Esophagus mucosa (tissue), 1 donor: ENCODE data around the gene LCNL1. TPM values are rescaled to one million over a fixed set of nuclear protein-coding genes. Genes with fewer than 3 reads are reported as not detected.

Source experiments
- ATAC-seq: fragments of 200-7000 bp; cut with Tn5 transposase; one replicate; pipeline ENCODE4 v1.9.1; 2020
- total RNA-seq: library from RNA; stranded (reverse); gene quantifications from one replicate; pipeline ENCODE4 v1.2.4, GENCODE V29; 2023
- donor health status: DM: yes; HTN: yes; CAD: no.

LCNL1 gene
- 0.20 TPM for total RNA-seq

DNA sequence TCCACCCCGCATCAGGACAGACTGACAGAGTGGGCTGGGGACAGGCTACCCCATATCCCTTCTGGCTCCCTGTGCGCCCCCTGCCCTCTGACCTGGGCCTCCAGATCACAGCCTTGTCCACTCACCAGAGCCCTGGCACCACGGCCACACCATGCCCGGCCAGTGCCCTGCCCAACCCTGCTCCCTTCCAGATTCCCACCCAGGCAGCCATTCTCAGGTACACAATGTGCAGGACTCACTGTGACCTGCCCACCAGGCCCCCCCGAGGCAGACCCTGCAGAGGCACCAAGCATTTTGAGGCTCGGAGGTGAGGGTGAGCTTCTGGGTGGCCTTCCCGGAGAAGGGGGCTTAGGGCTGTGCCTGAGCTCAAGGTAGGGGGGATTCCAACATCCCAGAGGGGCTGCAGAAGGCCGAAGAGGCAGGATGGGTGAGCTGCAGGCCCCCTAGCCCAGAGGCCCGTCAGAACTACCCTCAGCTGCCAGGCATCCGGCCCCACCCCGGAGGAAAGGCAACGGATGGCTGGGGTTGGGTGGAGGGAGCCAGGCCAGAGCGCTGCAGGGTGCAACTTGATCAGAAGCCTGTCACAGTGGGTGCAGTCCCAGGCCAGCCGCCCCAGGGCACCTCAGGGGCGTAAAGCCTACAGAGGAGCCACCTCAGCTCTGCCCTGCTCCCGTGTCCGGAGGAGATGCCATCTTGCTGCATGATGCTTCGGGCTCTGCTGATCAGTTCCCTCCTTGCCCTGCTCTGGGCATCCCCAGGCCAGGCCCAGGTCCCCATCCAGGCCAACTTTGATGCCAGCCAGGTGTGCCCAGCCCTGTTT, at the start of gene LCNL1:
TSS of gene LCNL1 (plus strand) at position 762 of the 820 bp plus-strand sequence. CDS start 594 bp downstream, outside the sequence.
- ATAC-seq, result no peak

DNA sequence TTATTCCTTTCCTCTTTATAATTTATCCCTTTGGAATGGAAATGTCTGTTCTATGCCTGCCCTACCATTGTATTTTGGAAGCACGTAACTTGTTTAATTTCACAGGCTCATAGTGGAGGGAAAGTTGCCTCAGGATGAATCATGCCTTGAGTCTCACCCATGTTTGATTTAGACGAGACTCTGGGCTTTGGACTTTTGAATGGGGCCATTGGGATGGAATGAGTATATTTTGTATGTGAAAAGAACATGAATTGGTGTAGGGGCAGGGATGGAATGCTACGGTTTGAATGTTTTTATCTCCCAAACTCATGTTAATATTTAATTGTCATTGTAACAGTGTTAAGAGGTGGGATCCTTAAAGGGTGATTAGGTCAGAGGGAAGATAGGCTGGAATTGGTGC, 48.5 kb upstream of the LCNL1 start:
- no peak for ATAC-seq

DNA sequence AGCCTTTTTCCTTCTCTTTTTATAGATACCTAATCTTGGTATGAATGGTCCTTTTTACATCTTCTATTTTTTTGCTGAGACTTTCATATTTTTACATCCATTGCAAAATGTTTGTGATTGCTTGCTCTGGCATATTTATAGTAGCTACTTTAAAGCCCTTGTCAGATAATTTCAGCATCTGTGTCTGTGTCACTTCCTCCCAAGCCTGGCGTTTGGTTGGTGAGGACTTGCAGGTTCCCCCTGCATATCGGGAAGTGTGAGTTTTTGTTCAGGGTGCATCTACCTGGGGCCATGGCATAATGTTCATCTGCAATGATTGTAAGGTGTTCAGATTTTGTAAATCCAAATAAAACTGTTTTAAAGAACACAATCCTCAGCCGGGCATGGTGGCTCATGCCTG, 47.1 kb upstream of the LCNL1 start:
- no peak for ATAC-seq

DNA sequence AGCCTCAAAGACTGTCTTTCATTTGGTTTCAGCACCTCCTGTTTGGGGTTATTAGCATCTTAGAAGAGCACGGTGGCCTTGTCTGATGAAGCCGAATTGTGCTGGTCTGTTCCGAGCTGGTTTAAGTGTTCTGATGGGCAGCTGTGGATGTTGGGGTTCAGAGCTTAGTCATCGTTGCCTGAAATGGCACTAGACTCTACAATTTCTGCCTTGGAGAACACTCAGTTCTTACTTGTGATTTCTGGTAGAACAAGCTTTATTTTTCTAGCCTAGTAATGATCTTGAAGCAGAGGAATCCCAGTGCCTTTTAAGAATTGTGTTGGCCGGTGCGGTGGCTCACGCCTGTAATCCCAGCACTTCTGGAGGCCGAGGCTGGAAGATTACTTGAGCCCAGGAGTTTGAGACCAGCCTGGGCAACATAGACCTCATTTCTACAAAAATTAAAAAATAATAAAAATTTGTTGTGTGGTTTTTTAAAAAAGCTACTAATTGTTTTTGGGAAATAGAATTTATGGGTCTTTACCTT, 46.1 kb upstream of the LCNL1 start:
- no peak for ATAC-seq

DNA sequence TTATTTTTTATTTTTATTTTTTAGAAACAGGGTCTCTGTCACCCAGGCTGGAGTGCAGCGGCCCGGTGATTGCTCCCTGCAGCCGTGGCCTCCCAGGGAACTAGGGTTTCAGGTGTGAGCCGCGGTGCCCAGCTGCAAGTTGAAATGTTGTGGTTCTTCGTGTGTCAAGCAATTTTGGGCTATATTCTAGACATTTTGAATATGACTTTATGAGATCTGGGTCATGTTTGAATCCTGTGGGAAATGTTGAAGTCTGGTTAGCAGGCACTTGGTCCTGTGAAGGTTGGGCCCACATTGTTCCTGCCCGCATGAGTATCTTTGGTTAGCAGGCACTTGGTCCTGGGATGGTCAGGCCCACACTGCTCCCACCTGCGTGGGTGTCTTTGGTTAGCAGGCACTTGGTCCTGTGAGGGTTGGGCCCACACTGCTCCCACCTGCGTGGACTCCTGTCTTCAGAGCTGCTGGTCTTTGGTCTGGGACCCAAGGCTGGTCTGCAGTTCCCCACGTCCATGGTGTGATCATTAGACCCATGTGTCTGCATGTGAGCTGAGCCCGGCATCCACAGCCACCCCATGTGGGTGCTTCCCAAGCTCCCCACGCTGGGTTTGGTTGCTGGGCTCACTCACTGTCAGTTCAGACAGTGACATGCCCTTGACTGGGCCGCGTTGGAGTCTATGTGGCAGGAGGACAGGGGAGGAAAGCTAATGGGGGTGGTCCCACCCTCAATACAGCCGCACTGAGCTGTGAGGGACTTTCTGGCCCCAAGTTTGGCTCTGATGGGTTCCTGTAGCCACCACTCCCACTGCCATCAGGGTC, 45.4 kb upstream of the LCNL1 start:
- ATAC-seq, result no peak

DNA sequence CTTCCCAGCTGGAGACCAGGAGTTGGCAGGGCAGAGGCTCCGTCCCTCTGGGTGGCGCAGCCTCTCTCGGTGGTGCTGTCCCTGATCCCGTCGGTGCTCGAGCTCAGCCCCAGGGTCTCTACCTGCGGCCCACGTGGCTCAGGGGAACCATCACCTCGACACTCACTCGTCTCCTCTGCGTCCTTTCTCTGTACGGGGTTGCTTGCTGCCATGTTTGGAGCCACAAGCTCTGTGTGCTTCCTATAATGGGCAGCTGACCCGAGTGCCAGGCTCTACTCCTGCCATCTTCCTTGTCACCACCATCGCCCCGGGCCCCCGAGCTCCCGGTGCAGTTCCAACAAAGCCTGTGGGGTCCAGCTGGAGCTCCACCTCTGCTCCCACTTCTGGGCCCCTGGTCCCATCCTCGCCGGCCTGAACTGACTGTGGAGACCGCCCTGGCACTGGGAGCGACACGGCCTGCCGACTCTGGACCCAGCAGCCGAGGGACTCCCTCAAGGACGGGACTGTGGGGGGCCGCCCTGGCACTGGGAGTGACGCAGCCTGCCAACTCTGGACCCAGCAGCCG, 43.3 kb upstream of the LCNL1 start:
- no peak for ATAC-seq

DNA sequence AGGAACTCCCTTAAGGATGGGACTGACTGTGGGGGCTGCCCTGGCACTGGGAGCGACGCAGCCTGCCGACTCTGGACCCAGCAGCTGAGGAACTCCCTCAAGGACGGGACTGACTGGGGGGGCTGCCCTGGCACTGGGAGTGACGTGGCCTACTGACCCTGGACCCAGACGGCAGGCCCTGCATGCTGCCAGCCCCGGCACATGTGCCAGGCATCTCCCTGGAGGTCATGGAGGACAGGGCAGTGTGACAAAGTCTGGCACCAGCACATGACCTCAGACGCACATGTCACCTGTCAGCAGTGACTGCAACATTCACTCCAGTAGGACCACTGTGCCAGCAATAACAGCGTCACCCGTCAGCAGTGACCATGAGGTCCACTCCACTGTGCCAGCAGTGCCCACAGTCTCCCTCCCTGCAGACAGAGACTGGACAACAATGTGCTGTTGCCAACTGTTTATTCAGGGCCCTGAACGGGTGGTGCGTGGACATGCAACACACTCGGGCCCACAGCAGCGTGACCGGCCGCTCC, 42.7 kb upstream of the LCNL1 start:
- no peak for ATAC-seq

DNA sequence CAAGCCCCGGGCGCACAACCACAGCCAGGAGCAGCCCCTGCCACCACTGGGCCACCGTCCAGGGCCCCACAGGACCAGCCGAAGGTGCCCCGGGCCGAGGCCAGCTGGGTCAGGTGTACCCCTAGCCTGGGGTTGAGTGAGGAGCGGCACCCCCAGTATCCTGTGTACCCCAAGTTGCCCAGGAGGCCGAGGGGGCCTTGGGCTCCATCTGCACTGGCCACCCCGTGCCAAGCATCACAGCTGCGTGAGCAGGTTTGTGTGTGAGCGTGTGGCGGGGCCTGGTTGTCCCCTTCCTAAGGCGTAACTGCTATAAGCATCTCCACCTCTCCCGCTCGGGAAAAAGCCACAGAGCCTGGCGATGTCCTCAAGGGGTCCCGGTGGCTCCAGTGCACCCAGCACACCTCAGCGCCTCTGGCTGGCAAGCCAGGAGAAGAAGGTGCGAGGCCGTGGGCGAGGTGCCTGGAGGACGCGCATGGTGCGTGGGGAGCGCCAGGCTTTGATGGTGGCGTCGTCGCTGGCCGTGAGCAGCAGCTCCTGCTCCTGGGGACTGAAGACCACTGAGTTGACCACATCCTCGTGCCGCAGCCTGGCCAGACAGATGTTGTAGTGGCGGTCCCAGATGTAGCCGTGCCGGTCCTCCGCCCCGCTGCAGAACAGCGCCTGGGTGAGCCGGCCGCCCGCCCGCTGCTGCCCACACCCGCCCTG, 42.1 kb upstream of the LCNL1 start:
- no peak for ATAC-seq

DNA sequence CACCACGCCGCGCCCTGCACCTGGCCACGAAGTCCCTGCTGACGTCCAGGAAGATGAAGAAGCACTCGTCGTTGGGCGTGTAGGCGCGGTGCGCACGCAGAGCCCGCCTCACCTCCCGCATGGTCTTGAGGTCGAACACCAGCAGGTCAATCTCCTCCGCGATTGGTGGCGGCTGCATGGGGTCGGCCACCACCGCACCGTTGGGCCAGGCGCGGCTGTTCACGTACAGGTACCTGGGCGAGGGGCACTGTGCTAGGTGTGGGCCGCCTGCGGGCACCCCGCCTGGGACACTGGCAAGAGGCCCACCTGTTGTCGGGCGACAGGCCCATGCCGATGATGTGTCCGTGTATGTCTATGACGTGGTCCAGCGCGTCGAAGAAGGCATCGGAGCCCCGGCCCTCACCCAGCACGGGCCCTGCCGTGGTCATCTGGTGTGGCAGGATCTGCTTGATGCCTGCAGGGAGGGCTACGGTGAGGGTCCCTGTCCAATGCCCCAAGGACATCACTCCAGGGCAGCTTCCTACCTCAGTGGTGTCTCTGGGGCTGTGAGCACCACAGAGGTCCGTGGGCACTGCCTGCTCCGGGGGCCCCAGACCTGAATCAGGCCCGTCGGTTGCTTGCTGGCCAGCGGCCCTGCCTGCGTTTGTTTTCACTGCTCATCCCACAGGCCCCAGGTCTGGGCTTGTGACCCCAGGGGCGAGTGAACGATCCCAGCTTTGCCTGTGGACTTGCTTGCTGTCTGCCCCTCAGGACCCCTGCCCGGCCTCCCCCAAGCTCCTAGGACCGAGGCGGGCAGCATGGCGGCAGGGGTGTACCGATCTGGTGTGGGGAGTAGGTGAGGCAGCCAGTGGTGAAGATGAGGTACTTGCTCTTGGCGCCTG, 41.3 kb upstream of the LCNL1 start:
- ATAC-seq, result no peak

DNA sequence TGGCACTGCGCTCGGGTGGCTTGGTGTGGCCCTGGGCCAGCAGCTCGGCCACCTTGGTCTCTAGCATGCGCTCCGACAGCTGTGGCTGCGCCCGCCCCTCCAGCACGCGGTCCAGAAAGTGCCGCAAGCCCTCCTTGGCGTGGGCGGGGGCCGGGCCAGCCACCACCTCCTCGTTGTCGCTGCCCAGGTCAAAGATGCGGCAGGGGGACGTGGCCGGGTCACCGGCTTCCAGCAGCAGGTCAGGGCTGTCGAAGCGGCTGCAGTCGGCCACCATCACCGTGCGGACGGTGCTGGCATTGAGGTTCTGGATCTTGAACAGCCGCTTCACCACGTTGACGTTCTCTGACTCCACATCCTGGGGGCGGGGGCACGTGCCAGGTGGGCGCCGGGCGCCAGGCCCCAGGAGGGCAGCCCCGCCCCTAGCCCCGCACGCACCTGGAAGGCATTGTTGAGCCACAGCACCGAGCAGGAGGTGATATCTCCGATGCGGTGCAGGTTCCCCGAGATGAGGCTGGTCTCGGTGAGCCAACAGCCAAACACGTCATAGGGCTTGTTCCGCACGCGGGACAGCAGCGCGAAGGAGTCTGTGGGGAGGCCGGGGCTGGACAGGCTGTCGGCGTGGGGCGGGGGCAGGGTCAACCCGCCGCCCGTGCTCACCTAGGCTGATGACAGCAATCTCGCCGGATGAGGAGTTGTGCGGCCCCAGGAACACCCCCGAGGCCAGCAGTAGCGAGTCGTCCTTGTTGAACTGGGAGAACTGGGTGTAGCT, 40.5 kb upstream of the LCNL1 start:
- no peak for ATAC-seq

DNA sequence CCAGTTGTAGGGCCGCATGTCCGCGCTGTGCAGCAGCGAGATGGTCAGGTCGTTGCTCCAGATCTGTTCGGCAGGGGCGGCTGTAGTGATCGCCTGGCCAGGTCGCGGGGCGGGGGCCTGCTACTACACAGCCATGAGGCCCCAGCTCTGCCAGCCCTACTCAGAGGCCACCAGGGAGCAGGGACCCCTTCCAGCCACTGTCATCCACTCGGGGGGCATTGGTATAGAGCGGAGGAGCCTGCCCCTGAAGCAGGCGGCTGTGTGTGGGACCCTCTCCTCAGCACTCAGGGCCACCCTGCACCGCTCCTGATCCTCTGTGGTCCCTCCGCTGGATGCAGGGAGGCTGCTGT, 39.9 kb upstream of the LCNL1 start:
- ATAC-seq, result no peak

DNA sequence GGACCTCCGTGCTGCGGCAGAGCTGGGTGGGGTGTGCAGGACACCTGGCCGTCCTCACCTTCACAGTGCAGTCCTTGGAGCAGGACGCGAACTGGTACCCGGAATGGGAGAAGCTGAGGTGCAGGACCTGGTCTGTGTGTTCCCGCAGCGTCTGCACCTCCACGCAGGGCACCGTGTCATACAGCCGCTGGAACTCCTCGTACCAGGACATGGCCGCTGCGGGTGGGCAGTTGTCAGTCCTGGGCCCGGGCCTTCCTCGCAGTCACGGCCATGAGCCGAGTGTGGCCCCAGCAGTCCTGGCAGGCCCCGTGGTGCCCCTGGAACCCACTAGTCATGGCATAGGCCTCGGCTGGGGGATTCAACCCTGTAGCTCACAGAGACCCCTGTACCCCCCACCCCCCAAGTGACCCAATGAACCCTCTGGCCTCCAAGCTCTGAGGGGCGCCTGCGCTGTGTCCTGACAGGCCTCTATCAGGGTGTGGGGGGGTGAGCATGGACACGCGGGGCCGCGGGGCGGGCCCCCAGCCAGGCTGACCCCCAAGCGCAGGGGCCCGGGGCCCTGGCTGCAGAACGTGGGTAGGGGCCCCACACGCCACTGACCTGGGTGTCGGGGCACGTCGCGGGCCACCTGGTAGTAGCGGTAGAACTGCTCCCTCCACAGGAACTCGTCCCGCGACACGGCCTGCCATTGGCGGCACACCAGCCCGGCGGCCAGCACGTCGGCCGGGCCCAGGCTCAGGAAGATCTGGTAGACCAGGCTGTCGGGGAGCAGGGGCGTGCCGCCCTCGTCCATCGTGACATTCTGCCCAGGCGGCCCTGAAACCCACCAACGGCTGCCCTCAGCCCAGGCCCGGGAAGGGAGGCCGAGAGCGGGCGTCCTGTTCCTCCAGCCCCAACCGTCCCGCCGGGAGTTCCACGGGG, 39.2 kb upstream of the LCNL1 start:
- peak; percentile 18 for ATAC-seq

DNA sequence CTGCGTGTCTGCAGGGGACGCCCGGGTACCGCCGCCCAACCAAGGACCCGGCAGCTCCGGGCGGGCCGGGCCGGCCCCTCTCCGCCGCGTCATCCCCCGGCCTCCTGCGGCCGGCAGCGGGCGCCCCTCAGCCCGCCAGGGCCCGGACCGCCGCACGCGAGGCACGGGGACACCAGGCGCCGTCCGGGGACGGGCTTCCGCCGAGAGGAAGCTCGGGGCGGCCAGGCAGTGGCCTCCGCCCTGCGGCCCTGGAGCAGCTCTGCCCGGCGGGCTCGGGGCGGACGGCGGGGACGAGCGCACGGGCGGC, 38.6 kb upstream of the LCNL1 start:
- ATAC-seq, result peak; percentile 25

DNA sequence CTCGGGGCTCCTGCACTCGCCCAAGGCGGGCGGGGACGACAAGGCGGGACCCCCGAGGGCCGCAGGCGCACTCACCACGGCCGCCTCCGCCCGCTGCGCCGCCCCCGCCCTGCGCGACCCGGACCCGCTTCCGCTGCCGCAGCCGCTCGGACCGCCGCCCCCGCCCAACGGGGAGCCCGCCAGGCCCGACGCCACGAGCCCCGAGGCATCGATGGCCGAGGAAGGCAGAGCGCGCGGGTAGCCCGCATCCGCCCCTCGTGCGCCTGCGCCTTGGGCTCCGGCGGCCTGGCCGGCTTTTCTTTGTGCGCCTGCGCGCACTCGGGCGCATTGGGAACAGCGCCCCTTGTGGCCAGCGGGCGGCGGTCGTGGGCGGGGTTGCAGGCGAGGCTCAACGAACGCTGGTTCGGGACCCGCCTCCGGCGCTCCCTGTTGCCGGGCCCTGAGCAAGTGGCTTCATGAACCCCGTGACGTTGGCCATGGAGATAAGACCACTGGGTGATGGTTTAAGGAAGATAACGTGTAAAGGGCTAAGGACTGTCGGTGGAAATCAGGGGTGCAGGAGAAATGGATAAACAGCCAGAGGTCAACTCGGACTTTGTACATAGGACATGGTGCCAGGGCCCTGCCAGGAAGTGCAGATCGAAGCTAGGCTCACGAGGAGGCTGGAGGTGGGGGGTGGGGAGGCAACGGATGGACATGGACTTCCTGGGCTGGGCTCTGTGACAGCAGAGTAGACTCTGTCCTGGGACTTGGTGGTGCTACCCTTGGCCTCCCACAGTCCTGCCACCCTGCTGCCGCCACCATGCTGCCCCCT, 38.1 kb upstream of the LCNL1 start, which contains the start of the genes C8G and FBXW5:
TSS of gene C8G (plus strand) at position 725 of the 814 bp plus-strand sequence. CDS start at position 803, 78 bp downstream.
TSS of gene FBXW5 (minus strand) at position 220 of the 814 bp plus-strand sequence. CDS start 655 bp downstream, outside the sequence.
- peak; percentile 77 for ATAC-seq

DNA sequence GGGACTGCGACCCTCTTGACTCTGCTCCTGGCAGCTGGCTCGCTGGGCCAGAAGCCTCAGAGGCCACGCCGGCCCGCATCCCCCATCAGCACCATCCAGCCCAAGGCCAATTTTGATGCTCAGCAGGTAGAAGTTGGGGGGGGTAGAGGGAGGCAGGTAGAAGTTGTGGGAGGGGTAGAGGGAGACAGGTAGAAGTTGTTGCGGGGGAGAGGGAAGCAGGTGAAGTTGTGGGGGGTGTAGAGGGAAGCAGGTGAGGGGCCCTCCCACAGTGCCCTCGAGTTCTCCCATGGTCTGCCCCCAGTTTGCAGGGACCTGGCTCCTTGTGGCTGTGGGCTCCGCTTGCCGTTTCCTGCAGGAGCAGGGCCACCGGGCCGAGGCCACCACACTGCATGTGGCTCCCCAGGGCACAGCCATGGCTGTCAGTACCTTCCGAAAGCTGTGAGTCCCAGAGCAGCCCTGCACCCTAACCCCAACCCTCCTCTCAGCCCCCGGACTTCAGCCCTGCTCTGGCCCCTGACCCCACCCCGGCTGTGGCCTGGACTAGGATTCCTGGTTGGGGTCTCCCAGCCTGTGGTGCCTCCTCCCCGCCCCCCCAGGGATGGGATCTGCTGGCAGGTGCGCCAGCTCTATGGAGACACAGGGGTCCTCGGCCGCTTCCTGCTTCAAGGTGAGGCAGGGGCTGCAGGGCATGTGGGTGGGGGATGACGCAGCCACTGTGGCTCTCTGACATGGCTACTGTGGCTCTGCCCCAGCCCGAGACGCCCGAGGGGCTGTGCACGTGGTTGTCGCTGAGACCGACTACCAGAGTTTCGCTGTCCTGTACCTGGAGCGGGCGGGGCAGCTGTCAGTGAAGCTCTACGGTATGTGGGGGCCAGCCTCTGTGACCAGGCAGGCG, 37.2 kb upstream of the LCNL1 start:
- ATAC-seq, result no peak

DNA sequence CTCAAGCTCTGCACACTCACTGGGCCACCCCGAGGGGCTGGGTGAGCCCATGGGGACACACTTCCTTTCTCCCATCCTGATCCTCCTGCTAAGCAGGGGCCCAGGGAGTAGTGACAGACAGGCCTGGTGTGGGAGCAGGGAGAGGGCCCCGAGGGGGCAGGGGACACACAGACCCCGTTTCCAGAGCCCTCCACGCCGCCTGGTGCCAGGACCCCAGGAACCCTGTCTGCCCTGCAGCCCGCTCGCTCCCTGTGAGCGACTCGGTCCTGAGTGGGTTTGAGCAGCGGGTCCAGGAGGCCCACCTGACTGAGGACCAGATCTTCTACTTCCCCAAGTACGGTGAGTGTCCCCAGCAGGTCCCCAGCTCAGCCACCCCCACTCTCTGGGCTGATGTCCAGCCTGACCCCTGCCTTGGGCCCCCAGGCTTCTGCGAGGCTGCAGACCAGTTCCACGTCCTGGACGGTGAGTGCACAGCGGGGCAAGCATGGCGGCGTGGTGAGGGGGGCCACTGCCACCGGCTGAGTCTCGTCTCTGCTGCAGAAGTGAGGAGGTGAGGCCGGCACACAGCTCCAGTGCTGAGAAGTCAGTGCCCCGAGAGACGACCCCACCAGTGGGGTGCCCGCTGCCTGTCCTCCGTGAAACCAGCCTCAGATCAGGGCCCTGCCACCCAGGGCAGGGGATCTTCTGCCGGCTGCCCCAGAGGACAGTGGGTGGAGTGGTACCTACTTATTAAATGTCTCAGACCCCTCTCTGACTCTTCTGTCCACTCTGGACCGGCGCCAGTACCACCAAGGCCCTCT, 36.4 kb upstream of the LCNL1 start:
- no peak for ATAC-seq
